NCI-H2196 (cell line): Measurements from ENCODE around the gene CKAP4.

Source experiments
- DNase-seq: peaks from one replicate; lab custom pipeline; 2025; ENCODE audit not compliant: unreplicated experiment; lab: John Stamatoyannopoulos, UW

CKAP4 gene

GRCh38 chr12:106275458-106275857, 27.6 kb upstream of the CKAP4 start:
- no peak for DNase-seq

GRCh38 chr12:106274575-106275121, 26.8 kb upstream of the CKAP4 start:
- no peak for DNase-seq

GRCh38 chr12:106274012-106274411, 26.2 kb upstream of the CKAP4 start:
- DNase-seq, result no peak

DNA sequence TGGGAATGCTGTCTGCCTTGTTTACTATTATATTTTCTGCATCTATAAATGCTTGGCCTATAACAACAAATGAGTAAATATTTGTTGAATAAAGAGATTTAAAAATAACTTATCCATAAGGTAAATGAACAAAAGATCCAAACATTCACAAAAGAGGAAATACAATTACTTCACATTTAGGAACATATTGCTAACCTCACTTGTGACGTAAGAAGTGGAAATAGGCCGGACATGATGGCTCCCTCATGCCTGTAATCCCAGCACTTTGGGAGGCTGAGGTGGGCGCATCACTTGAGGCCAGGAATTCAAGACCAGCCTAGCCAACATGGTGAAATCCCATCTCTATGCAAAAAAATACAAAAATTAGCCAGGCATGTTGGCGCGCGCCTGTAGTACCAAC, 25.7 kb upstream of the CKAP4 start:
- no peak for DNase-seq

- no peak for DNase-seq
Measured at GRCh38 chr12:106271575-106272505, 24.0 kb upstream of the CKAP4 start.

- no peak for DNase-seq
Measured at GRCh38 chr12:106269150-106269771, 21.4 kb upstream of the CKAP4 start.

DNA sequence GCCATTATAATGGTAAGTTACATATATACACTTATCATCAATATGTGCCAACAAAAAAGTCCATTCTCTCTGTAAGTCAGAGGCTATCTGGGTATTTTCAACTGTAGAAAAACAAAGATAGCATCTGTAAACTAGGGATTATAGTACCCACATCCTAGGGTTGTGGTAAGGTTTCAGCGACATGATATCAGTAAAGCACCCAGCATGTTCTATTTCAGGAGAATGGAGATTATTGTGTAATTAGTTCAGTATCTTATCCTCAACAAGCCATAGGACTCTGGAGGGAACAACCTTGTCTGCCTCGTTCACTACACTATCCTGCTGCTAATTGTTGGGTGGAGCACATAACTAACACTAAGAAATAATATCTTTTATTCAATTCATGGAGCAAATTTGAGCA, 19.7 kb upstream of the CKAP4 start:
- DNase-seq, result no peak

GRCh38 chr12:106265116-106265515, 17.3 kb upstream of the CKAP4 start:
- no peak for DNase-seq

DNA sequence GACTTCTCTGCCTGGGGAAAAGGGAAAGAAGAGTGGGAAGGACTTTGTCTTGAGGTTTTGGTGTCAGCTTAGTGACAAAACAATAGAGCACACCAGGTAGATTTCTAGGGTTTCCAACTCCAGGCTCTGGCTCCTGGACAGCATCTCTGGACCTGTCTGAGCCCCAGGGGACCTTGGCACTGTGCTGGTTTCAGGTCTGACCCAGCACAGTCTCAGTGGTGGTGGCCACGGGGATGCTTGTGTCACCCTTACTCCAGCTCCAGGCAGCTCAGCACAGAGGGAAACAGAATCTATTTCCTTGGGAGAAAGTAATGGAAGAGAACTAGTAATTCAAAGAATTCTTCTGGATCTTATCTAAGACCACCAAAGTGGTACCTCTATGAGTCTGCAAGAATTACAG, 11.1 kb upstream of the CKAP4 start:
- DNase-seq, result no peak

DNA sequence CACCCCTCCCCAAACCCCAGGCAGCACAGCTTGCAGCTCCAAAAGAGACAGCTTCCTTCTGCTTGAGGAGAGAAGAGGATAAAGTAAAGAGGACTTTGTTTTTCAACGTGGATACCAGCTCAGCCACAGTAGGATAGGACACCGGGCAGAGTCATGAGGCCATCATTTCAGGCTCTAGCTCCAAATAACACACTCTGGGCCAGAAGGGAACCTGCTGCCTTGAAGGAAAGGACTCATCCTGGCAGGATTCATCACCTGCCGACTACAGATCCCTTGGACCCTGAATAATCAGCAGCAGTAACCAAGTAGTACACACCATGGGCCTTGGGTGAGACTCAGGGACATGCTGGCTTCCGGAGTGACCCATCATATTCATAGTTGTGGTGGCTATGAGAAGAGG, 10.4 kb upstream of the CKAP4 start:
- DNase-seq, result no peak

GRCh38 chr12:106256524-106256923, 8.7 kb upstream of the CKAP4 start:
- DNase-seq, result no peak

- DNase-seq, result no peak
Measured at GRCh38 chr12:106255952-106256351, 8.1 kb upstream of the CKAP4 start.

GRCh38 chr12:106255493-106255892, 7.7 kb upstream of the CKAP4 start:
- no peak for DNase-seq

- DNase-seq, result no peak
Measured at GRCh38 chr12:106254724-106255123, 6.9 kb upstream of the CKAP4 start.

DNA sequence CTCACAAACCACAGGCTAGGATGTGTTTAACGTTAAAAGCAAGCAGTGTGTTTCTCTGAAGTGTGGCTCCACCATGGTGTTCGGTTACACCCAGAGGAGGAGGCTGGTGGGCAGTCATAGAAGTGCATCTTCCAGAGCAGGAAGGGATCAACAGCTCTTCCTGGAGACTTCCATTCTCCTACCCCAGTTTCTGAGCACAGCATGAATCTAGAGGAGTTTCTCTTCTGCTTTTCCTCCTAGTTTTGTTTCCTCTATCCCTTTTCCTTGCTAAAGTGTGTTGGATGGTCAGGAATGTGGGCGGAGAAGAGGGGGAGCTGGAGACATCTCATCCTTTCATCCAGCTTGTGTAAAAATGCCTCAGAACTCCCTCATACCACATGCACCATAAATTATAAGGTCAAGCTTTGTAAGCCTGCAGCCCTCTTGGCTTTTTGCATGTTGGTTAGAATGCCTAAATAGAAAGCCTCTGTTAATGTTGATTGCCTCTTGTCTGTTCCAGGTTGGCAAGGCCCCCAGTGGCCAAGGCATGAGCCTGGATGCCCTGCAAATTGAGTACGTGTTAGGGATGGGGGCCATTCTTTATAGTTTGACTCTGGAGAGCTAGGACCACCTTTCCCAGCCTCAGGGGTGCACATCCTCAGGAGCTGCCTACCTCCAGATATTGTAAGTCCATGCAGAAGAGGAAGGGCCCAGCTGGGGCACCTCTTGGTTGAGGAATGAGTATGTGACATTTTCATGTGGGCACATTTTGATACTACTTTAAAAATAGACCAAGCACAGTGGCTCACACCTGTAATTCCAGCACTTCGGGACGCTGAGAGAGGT, 4.0 kb upstream of the CKAP4 start:
- no peak for DNase-seq

- no peak for DNase-seq
Measured at GRCh38 chr12:106249411-106250135, 1.8 kb upstream of the CKAP4 start.

DNA sequence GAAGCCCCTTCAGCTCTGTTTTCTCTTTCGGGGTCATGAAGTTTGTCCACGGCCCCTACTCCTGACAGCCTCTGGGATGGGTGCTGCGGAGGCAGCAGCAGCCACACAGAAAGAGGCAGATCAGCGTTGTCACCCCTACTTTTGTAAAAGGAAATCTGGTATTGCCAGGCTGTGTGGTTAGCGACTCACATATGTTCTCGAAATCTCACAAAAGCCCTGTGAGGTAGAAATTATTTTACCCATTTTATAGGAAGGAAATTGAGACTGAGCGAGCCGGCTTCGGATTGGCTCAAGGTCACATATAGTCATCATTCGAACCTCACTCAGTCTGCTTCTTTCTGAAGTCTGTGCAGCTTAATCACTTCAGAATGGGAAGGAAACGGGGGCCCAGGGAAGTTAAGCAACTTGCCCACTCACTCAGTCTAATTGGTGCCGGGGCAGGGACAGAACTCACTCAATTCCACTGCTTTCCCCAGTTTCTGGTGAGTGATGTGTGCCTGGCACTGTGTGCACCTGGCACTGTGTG, 1.1 kb upstream of the CKAP4 start:
- DNase-seq, result no peak

GRCh38 chr12:106248312-106248845, 559 bp upstream of the CKAP4 start:
- DNase-seq, result peak; percentile 50

- peak; percentile 18 for DNase-seq
Measured at GRCh38 chr12:106246891-106247673, 738 bp downstream of the CKAP4 start.
